ENCODE results near the gene GCNT1. TPM values are rescaled to one million over a fixed set of nuclear protein-coding genes. Genes with fewer than 3 reads are reported as not detected.
"Not testable (repeated sequence)": the region's sequence is repeated elsewhere in the genome, so short reads cannot be mapped to it uniquely, and the experiment has no call there.

Gene GCNT1
- total RNA-seq, 1 donor from 2014 or later = 0.70 TPM

GRCh38 chr9:76441551-76442322, 17.2 kb upstream of the GCNT1 start:
- no peak for DNase-seq (ENCODE audit: low read depth)

GRCh38 chr9:76443887-76444286, 15.1 kb upstream of the GCNT1 start:
- no peak for DNase-seq (ENCODE audit: low read depth)

- DNase-seq (ENCODE audit: low read depth) = no peak
Observed at GRCh38 chr9:76444322-76444929, 14.6 kb upstream of the GCNT1 start.

DNA sequence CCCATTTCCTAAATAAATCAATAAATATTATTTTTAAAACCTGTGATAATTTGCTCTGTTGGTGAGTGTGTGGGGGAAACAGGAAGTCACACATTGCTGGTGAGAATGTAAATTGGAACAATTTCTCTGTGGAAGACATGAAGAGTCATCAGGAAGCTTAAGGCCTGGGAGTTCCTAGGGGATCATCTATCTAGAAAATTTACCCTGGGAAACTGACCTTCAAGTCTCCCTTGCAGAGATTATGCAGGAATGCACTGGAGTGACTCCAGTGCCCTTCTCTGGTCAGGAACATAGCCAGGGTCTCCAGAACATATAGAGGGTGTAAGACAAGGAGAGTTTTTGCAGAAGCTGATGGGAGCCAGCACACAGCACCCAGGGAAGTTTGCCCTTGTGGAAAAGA, 13.0 kb upstream of the GCNT1 start:
- no peak for DNase-seq (ENCODE audit: low read depth)

GRCh38 chr9:76448501-76448900, 10.5 kb upstream of the GCNT1 start:
- DNase-seq (ENCODE audit: low read depth) = no peak

DNA sequence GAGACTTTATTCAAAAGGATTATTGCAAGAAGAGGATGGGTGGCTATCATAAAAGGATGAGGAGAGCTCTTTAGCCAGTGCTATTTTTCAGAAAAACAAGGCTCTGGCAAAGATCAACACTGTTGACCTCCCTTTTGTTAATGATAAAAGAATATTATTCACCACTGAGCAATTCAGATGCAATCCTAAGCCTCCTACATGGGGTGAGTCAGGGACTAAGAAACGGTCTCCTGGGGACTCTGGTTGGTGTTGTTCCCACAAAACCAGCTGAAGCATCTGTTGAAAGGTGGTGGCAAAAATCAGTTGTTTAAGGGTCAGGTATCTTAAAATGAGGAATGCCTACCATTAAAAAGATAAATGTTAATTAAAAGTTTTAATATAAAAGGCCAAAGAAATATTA, 7.7 kb upstream of the GCNT1 start:
- peak; percentile 54 for DNase-seq (ENCODE audit: low read depth)

DNA sequence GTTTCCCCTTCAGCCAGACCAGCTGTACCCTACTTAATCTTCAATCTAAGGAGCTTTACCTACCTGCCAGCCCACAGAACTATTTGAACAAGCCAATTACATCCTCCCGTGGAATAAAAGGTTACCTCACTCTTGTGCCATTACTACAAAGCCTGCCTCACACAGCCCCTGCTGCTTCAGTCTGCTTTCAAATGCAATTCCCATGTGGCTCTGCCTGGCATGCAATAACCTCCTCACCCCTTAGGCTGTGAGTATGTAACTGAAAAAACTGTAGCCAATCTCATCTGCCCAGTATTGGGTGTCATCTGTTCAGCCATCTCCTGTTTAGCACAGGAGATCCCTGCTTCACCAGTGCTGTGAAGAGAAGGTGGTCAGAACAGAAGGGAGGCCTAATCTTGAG, 6.1 kb upstream of the GCNT1 start:
- DNase-seq (ENCODE audit: low read depth) = peak; percentile 27

DNA sequence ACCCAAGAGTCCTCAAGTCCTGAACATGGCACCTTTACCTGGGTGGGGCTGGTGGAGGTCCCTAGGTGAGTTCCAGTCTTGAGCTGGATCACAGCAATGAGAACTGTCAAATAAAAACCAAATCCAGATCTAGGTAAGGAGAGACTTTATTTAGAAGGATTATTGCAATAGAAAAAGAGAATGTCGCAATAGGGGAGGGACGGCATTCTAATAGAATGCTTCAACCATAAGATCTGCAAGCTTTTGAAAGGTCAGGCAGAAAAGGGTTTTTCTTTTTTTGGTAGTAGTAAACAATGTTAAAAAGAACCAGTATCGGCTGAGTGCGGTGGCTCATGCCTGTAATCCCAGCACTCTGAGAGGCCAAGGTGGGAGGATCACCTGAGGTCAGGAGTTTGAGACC, 5.2 kb upstream of the GCNT1 start:
- no peak for DNase-seq (ENCODE audit: low read depth)

DNA sequence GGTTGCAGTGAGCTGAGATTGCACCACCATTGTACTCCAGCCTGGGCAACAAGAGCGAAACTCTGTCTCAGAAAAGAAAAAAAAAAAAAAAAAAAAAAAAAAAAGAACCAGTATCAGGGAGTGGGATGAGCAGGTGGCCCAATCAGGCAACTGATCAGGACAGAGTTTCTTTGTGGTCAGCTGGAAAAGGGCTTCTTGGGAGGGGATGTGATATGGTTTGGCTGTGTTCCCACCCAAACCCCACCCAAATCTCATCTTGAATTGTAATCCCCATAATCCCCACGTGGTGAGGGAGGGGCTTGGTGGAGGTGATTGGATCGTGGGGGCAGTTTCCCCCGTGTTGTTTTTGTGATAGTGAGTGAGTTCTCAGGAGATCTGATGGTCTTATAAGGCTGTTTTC, 4.7 kb upstream of the GCNT1 start:
- DNase-seq (ENCODE audit: low read depth) = no peak

GRCh38 chr9:76456202-76456926, 2.6 kb upstream of the GCNT1 start:
- DNase-seq (ENCODE audit: low read depth) = peak; percentile 29

GRCh38 chr9:76459694-76460635, 983 bp downstream of the GCNT1 start:
- DNase-seq (ENCODE audit: low read depth) = peak; percentile 42

- no peak for DNase-seq (ENCODE audit: low read depth)
Observed at GRCh38 chr9:76462126-76462525, 3.1 kb downstream of the GCNT1 start.

DNA sequence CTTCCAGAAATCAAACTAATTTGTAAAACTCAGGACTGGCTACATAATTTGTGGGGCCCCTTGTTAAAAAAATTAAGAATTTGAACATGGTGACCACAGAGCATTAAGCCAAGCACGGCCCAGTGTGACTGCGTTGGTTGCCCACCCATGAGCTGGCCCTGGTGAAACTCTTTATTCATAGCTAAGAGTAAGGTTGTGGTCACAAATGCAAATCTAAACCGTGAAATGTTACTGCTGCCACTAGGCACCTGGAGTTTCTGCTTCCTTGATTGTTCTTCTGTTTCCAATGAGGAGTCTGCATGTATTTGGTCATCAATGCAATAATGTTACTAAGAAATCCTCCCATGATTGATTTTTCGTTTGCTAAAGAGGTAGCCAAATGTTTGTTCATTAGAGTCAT, 4.2 kb downstream of the GCNT1 start:
- DNase-seq (ENCODE audit: low read depth) = no peak

DNA sequence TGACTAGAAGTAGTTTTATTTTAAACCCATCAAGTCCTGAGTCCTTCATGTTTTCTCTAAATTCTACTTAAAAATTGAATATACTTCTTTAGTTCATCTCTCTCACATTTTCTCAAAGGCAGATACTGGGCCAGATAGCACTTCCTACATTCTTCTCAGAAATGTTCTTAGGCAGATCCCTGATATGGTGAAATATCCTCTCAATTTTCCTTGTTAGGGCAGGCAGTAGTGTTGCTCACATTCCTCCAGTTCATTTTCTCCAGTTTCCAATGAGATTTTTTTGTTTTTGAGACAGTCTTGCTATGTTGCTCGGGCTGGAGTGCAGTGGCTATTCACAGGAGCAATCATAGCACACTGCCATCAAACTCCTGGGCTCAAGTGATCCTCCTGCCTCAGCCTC, 5.7 kb downstream of the GCNT1 start:
- DNase-seq (ENCODE audit: low read depth) = no peak

DNA sequence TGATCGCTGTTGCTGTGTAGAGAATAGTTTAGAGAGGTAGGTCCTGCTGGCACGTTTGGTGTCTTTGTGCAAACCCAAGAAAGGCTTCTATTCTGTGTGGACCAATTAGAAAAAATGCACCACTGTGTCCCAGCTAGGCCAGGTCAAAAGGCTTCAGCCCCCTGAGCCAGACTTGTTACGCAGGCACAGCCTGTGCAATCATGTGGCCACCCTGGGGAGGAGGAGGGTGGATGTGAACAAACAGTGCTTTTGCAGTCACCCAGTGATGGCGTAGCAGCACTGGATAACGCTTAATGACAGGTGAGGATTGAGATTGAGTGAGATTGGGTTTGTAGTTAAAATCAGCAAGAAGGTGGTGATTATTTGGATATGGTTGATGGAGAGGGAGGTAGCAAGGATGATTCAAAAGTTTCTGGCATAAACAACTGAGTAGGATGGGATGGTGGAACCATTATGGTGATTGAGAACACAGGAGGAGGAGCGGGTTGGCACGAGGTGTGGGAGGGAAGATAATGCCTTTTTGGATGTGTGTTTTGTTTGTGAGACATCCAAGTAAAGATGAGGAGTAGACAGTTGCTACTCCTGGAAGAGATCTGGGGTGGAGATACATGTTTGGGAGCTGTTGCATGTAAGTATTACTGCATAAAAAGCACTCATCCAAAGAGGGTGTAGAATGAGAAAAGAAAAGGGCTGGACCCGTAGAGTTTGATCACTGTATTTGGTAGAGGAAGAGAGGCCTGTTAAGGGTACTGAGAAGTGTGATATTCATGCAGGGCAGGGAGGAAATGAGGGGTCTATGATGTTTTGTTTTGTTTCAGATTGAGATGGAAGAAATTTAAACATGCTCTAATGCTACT, 6.7 kb downstream of the GCNT1 start:
- no peak for DNase-seq (ENCODE audit: low read depth)

DNA sequence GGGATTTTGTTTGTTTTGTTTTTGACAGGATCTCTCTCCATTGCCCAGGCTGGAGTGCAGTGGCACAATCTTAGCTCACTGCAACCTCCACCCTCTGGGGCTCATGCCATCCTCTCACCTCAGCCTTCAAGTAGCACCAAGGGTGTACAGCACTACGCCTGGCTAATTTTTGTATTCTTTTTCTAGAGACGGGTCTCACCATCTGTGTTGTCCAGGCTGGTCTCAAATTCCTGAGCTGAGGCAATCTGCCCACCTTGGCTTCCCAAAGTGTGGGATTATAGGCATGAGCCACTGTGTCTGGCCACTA, 7.3 kb downstream of the GCNT1 start:
- DNase-seq (ENCODE audit: low read depth) = no peak

DNA sequence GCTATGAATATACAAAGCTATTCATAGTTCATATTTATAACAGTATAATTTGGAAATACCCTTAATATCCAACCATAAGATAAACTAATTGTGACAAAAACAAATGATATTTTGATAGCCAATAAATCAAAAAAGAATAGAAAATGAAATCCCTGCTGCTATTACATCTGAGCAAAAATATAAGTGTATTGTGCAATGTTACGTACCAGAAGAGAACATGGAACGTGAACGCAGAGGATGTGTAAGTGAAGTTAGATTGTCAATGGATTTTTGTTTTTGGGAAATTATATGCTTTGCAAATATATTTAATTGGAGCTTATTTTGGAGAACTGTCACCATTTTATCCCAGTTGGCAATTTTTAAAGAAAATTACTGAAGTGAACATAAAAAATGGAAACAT, 15.4 kb downstream of the GCNT1 start:
- DNase-seq (ENCODE audit: low read depth) = no peak

DNA sequence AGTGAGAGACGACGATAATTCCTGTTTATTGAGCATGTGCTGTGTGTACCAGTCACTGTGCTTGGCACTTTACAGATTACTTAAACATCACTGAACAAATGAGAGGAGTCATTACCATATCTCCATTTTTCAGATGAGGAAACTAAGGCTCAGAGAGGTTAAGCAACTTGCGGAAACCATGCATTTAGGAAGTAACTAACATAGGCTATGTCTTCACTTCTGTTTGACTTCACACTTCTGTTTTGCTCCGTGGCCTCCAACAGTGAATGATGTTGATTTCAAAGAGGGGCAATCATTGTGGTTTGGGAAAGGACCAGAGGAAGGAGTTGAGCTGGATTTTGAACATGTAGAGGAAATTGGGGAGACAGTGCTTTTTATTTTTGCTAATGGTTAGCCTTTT, 16.7 kb downstream of the GCNT1 start:
- DNase-seq (ENCODE audit: low read depth) = no peak

- DNase-seq (ENCODE audit: low read depth) = not testable (repeated sequence)
Observed at GRCh38 chr9:76477818-76478217, 18.8 kb downstream of the GCNT1 start.

- DNase-seq (ENCODE audit: low read depth) = no peak
Observed at GRCh38 chr9:76478226-76478625, 19.2 kb downstream of the GCNT1 start.

DNA sequence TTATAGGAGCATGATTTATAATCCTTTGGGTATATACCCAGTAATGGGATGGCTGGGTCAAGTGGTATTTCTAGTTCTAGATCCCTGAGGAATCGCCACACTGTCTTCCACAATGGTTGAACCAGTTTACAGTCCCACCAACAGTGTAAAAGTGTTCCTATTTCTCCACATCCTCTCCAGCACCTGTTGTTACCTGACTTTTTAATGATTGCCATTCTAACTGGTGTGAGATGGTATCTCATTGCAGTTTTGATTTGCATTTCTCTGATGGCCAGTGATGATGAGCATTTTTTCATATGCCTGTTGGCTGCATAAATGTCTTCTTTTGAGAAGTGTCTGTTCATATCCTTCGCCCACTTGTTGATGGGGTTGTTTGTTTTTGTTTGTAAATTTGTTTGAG, 20.4 kb downstream of the GCNT1 start:
- DNase-seq (ENCODE audit: low read depth) = not testable (repeated sequence)

Measured in myocyte (in vitro differentiated cells).